Keratinocyte (primary cell): ENCODE results near the gene SELENOO. TPM values are rescaled to one million over a fixed set of nuclear protein-coding genes. Genes with fewer than 3 reads are reported as not detected.

ENCODE experiments used
- DNase-seq: peaks from one replicate; pipeline ENCODE4 v3.0.0-alpha.2; 2011; ENCODE audit warnings: low read depth, missing footprints, low spot score
- FAIRE-seq: peaks from 2 replicates; lab custom pipeline; 2011; peaks lifted over from hg19 to GRCh38; lab: Jason Lieb, UNC
- H2AFZ ChIP-seq: 2 replicates; pipeline ENCODE4 v1.6.0; 2012; ENCODE audit warnings: low read length, control low read depth, inconsistent platforms; ENCODE audit not compliant: control insufficient read depth
- H3K27ac ChIP-seq: 2 replicates; pipeline ENCODE4 v1.5.1; 2011; ENCODE audit warnings: low read length; ENCODE audit not compliant: control insufficient read depth, insufficient read depth
- H3K27me3 ChIP-seq: 3 replicates; pipeline ENCODE4 v1.6.0; 2011; ENCODE audit warnings: low read length; ENCODE audit not compliant: control insufficient read depth, insufficient read depth; ENCODE audit errors: extremely low read depth
- H3K36me3 ChIP-seq, 2 experiments: 2 replicates in 1 of 2; 3 replicates in 1 of 2; pipeline ENCODE4 v1.5.1; 2011; ENCODE audit warnings: low read length in 2 of 2, mild to moderate bottlenecking in 1 of 2; ENCODE audit not compliant: control insufficient read depth in 2 of 2, insufficient read depth in 2 of 2; ENCODE audit errors: extremely low read depth in 1 of 2
- H3K4me1 ChIP-seq: 3 replicates; pipeline ENCODE4 v1.5.1; 2011; ENCODE audit warnings: low read length; ENCODE audit not compliant: control insufficient read depth, insufficient read depth; ENCODE audit errors: extremely low read depth
- H3K4me2 ChIP-seq: 3 replicates; pipeline ENCODE4 v1.6.0; 2011; ENCODE audit warnings: low read depth, low read length; ENCODE audit not compliant: control insufficient read depth, insufficient read depth; ENCODE audit errors: extremely low read depth
- H3K4me3 ChIP-seq, 3 experiments: fragments of 200-600 bp in 1 of 3; sonication (generic) in 1 of 3; 2 replicates in 2 of 3; 3 replicates in 1 of 3; pipeline ENCODE4 v1.5.1; 2011 to 2016; ENCODE audit warnings: low read length in 3 of 3, mild to moderate bottlenecking in 3 of 3, control low read depth in 2 of 3, inconsistent platforms in 1 of 3, low read depth in 1 of 3, mixed read lengths in 1 of 3, mixed run types in 1 of 3, moderate library complexity in 1 of 3; ENCODE audit not compliant: control insufficient read depth in 2 of 3, insufficient read depth in 2 of 3; ENCODE audit errors: extremely low read depth in 1 of 3
- H3K79me2 ChIP-seq: 2 replicates; pipeline ENCODE4 v1.6.0; 2012; ENCODE audit warnings: low read length; ENCODE audit not compliant: control insufficient read depth, insufficient read depth
- H3K9ac ChIP-seq: 3 replicates; pipeline ENCODE4 v1.6.0; 2011; ENCODE audit warnings: low read length; ENCODE audit not compliant: control insufficient read depth, insufficient read depth; ENCODE audit errors: extremely low read depth
- H3K9me1 ChIP-seq: 3 replicates; pipeline ENCODE4 v1.6.0; 2011; ENCODE audit warnings: low read length; ENCODE audit not compliant: control insufficient read depth, insufficient read depth; ENCODE audit errors: extremely low read depth
- H3K9me3 ChIP-seq: 2 replicates; pipeline ENCODE4 v1.5.1; 2012; ENCODE audit warnings: low read depth, low read length; ENCODE audit not compliant: control insufficient read depth
- H4K20me1 ChIP-seq: 3 replicates; pipeline ENCODE4 v1.6.0; 2011; ENCODE audit warnings: low read length; ENCODE audit not compliant: control insufficient read depth, insufficient read depth; ENCODE audit errors: extremely low read depth
- CTCF ChIP-seq, 3 experiments: IDR thresholded peaks in 1 of 3; conservative IDR thresholded peaks in 1 of 3; optimal IDR thresholded peaks in 1 of 3; 2 replicates in 2 of 3; 3 replicates in 1 of 3; pipeline versions ENCODE3 to v1.5.1; 2011; ENCODE audit warnings: low read length in 3 of 3, mild to moderate bottlenecking in 3 of 3, moderate library complexity in 2 of 3, control low read depth in 1 of 3, inconsistent platforms in 1 of 3; ENCODE audit not compliant: insufficient read depth in 2 of 3; ENCODE audit errors: extremely low read depth in 1 of 3
- EZH2 ChIP-seq: IDR thresholded peaks from one replicate; pipeline ENCODE4 v1.6.1; 2012; ENCODE audit warnings: inconsistent platforms, mild to moderate bottlenecking, low read length, moderate library complexity
- dilution Hi-C: fragments of 300-500 bp; cut with MboI; formaldehyde crosslinking; loops from one replicate; pipeline ENCODE4 v1.7.0; 2020; ENCODE audit warnings: low sequenced_read_pairs; ENCODE audit not compliant: extremely low pct_ligation_motif_present
- polyA plus RNA-seq, 5 experiments: library from polyadenylated mRNA; depleted of rRNA in 3 of 5; stranded (reverse) in 3 of 5; stranded (forward) in 1 of 5; unstranded in 1 of 5; fragments of >200 nt; gene quantifications; 1 replicate in 1 of 5; 2 replicates in 3 of 5; 3 replicates in 1 of 5; pipeline versions ENCODE4 v1.2.1 to v1.2.3, GENCODE V29; 2011 to 2012; ENCODE audit warnings: missing spikeins in 2 of 5, low read depth in 1 of 5, low replicate concordance in 1 of 5

Gene SELENOO
- polyA plus RNA-seq, 1 donor (not counting 4 experiments of a cell fraction or from before 2014, with no cell fraction given), result 14.4 TPM

GRCh38 chr22:50266994-50267393 is 66.2 kb downstream of the SELENOO start:
- peaks cover 31% of the 10 kb centered on the region for H3K4me1 ChIP-seq
- no peaks in the 10 kb centered on the region for H3K9me1 ChIP-seq
- no peaks in the 10 kb centered on the region for H3K36me3 ChIP-seq
- TF ChIP-seq CTCF (optimal IDR thresholded peaks at IDR 0.05 in 1 of 3, IDR thresholded peaks at IDR 0.05 in 1 of 3, conservative IDR thresholded peaks at IDR 0.05 in 1 of 3; ENCODE audit: extremely low read depth in 1 of 3, insufficient read depth in 2 of 3, low read length in 3 of 3) (no peak), EZH2 (no peak)
- H3K4me2 ChIP-seq, result no peak overlapping the region
- FAIRE-seq, result no peak
- DNase-seq, result no peak
- dilution Hi-C loops, result no loop called here
- H3K27ac ChIP-seq, result no peak overlapping the region
- peaks cover 3% of the 10 kb centered on the region for H4K20me1 ChIP-seq
- H3K27me3 ChIP-seq, result peaks cover 5% of the 10 kb centered on the region
- no peak overlapping the region for H2AFZ ChIP-seq
- H3K9me3 ChIP-seq, result no peaks in the 10 kb centered on the region
- H3K9ac ChIP-seq, result no peak overlapping the region
- H3K79me2 ChIP-seq, result no peaks in the 10 kb centered on the region
- no peak overlapping the region for H3K4me3 ChIP-seq

Other genes starting within 250 kb of the SELENOO start
- gene PIM3, start 240.2 kb upstream of the SELENOO start, polyA plus RNA-seq, result 3.4 to 6.5 TPM (median 4.8 TPM) in 3 replicates
- not detected in 3 replicates for gene IL17REL, start 188.2 kb upstream of the SELENOO start, polyA plus RNA-seq
- not detected in 3 replicates for gene TTLL8, start 142.7 kb upstream of the SELENOO start, polyA plus RNA-seq
- not detected in 3 replicates for gene MLC1, start 115.6 kb upstream of the SELENOO start, polyA plus RNA-seq
- not detected in 3 replicates for gene MOV10L1, start 111.0 kb upstream of the SELENOO start, polyA plus RNA-seq
- gene PANX2, start 30.3 kb upstream of the SELENOO start, polyA plus RNA-seq, result 0.22 to 0.68 TPM (median 0.32 TPM) in 3 replicates
- 22.7 to 38.0 TPM (median 31.7 TPM) in 3 replicates for gene TRABD, start 15.1 kb upstream of the SELENOO start, polyA plus RNA-seq
- gene TUBGCP6, start 44.0 kb downstream of the SELENOO start, polyA plus RNA-seq, result 10.1 to 19.0 TPM (median 11.6 TPM) in 3 replicates
- gene HDAC10, start 50.3 kb downstream of the SELENOO start, polyA plus RNA-seq, result 4.7 to 12.4 TPM (median 8.2 TPM) in 3 replicates
- 10.1 to 17.9 TPM (median 11.1 TPM) in 3 replicates for gene MAPK12, start 60.7 kb downstream of the SELENOO start, polyA plus RNA-seq
- 3.4 to 12.6 TPM (median 4.6 TPM) in 3 replicates for gene MAPK11, start 69.4 kb downstream of the SELENOO start, polyA plus RNA-seq
- gene PLXNB2, start 106.6 kb downstream of the SELENOO start, polyA plus RNA-seq, result 44.3 to 90.3 TPM (median 66.2 TPM) in 3 replicates
- 0.94 to 3.1 TPM (median 1.4 TPM) in 3 replicates for gene DENND6B, start 126.0 kb downstream of the SELENOO start, polyA plus RNA-seq
- 19.8 to 29.7 TPM (median 23.2 TPM) in 3 replicates for gene PPP6R2, start 142.3 kb downstream of the SELENOO start, polyA plus RNA-seq